Endothelial cell of umbilical vein (primary cell): ENCODE data around the gene ACYP2. TPM values are rescaled to one million over a fixed set of nuclear protein-coding genes. Genes with fewer than 3 reads are reported as not detected.

Experiments used
- BruUV-seq: library from RNA; stranded (reverse); fragments of 400-500 nt; replicated peaks from 2 replicates; lab custom pipeline; 2021; lab: Mats Ljungman, UMichigan
- CTCF ChIA-PET: fragments of 300-600, 350-600 bp; sonication (Branson Sonifier 250); formaldehyde crosslinking; loops from one replicate; lab custom pipeline; 2021; ENCODE audit warnings: antibody characterized with exemption, inconsistent platforms; lab: Charles Lee
- POLR2A ChIA-PET: fragments of 300-600, 350-600 bp; sonication (Branson Sonifier 250); formaldehyde crosslinking; loops from one replicate; lab custom pipeline; 2021; ENCODE audit warnings: antibody characterized with exemption, inconsistent platforms; lab: Charles Lee
- DNase-seq: peaks from one replicate; pipeline ENCODE4 v3.0.0-alpha.2; 2011; ENCODE audit warnings: low read depth, low spot score
- FAIRE-seq: peaks from 2 replicates; lab custom pipeline; 2011; peaks lifted over from hg19 to GRCh38; lab: Jason Lieb, UNC
- H2AFZ ChIP-seq: 2 replicates; pipeline ENCODE4 v1.6.0; 2012; ENCODE audit warnings: low read depth, low read length, control low read depth, inconsistent platforms
- H3K27ac ChIP-seq: 2 replicates; pipeline ENCODE4 v1.5.1; 2011; ENCODE audit warnings: low read depth, mild to moderate bottlenecking, control low read depth, low read length, moderate library complexity; ENCODE audit not compliant: insufficient read depth
- H3K27me3 ChIP-seq, 2 experiments: 2 replicates each; pipeline versions ENCODE4 v1.6.0 to v1.6.1; 2011; ENCODE audit warnings: low read length in 2 of 2, mixed read lengths in 1 of 2; ENCODE audit not compliant: control insufficient read depth in 2 of 2, insufficient read depth in 2 of 2
- H3K36me3 ChIP-seq, 2 experiments: 2 replicates in 1 of 2; 3 replicates in 1 of 2; pipeline ENCODE4 v1.5.1; 2011; ENCODE audit warnings: low read length in 2 of 2, mild to moderate bottlenecking in 1 of 2, moderate library complexity in 1 of 2; ENCODE audit not compliant: control insufficient read depth in 2 of 2, insufficient read depth in 2 of 2; ENCODE audit errors: extremely low read depth in 1 of 2
- H3K4me1 ChIP-seq: 3 replicates; pipeline ENCODE4 v1.5.1; 2011; ENCODE audit warnings: mild to moderate bottlenecking, low read length; ENCODE audit not compliant: control insufficient read depth, insufficient read depth; ENCODE audit errors: extremely low read depth
- H3K4me2 ChIP-seq: 2 replicates; pipeline ENCODE4 v1.6.1; 2011; ENCODE audit warnings: low read length, control low read depth, mixed read lengths; ENCODE audit not compliant: insufficient read depth
- H3K4me3 ChIP-seq, 3 experiments: fragments of 200-600 bp in 1 of 3; sonication (generic), shearing (Covaris generic) in 1 of 3; replicated peaks in 1 of 3; 2 replicates each; pipeline ENCODE4 v1.5.1; 2011 to 2016; ENCODE audit warnings: control low read depth in 3 of 3, low read length in 3 of 3, mild to moderate bottlenecking in 2 of 3, inconsistent platforms in 1 of 3, low read depth in 1 of 3, moderate library complexity in 1 of 3; ENCODE audit not compliant: insufficient read depth in 1 of 3
- H3K79me2 ChIP-seq: 2 replicates; pipeline ENCODE4 v1.6.0; 2012; ENCODE audit warnings: low read length, inconsistent platforms; ENCODE audit not compliant: control insufficient read depth, insufficient read depth
- H3K9ac ChIP-seq: replicated peaks from 2 replicates; pipeline ENCODE3; 2011; ENCODE audit warnings: low read length, control low read depth; ENCODE audit not compliant: insufficient read depth; ENCODE audit errors: extremely low read depth
- H3K9me1 ChIP-seq: replicated peaks from 3 replicates; pipeline ENCODE4 v1.6.0; 2011; ENCODE audit warnings: mild to moderate bottlenecking, low read length; ENCODE audit not compliant: control insufficient read depth, insufficient read depth; ENCODE audit errors: extremely low read depth
- H3K9me3 ChIP-seq: replicated peaks from 2 replicates; pipeline ENCODE4 v1.5.1; 2012; ENCODE audit warnings: low read length, inconsistent platforms; ENCODE audit not compliant: control insufficient read depth, insufficient read depth
- H4K20me1 ChIP-seq: replicated peaks from 2 replicates; pipeline ENCODE3; 2011; ENCODE audit warnings: mild to moderate bottlenecking, low read length; ENCODE audit not compliant: control insufficient read depth, insufficient read depth; ENCODE audit errors: extremely low read depth
- EZH2 ChIP-seq: IDR thresholded peaks from 2 replicates; pipeline ENCODE4 v1.6.1; 2012; ENCODE audit warnings: borderline replicate concordance, low read depth, mild to moderate bottlenecking, moderate library complexity, low read length, inconsistent platforms; ENCODE audit not compliant: severe bottlenecking
- FOS ChIP-seq: IDR thresholded peaks from 2 replicates; pipeline ENCODE4 v1.6.1; 2011; ENCODE audit warnings: mild to moderate bottlenecking, low read length, moderate library complexity, borderline replicate concordance; ENCODE audit not compliant: insufficient read depth
- MYC ChIP-seq: IDR thresholded peaks from one replicate; pipeline ENCODE4 v1.6.1; 2011; ENCODE audit warnings: mild to moderate bottlenecking, low read depth, low read length
- POLR2A ChIP-seq: IDR thresholded peaks from 2 replicates; pipeline ENCODE4 v1.6.1; 2012; ENCODE audit warnings: low read depth, mild to moderate bottlenecking, control low read depth, low read length
- POLR2AphosphoS5 ChIP-seq: IDR thresholded peaks from 2 replicates; pipeline ENCODE4 v1.6.1; 2012; ENCODE audit warnings: low read depth, mild to moderate bottlenecking, control low read depth, low read length, moderate library complexity; ENCODE audit not compliant: insufficient read depth
- dilution Hi-C: fragments of 300-500 bp; cut with MboI; formaldehyde crosslinking; loops from one replicate; pipeline ENCODE4 v1.15.0; 2019; ENCODE audit warnings: low sequenced_read_pairs; ENCODE audit not compliant: extremely low pct_ligation_motif_present
- intact Hi-C: fragments of 100-400 bp; cut with micrococcal nuclease; formaldehyde crosslinking; loops from one replicate; pipeline ENCODE4 v1.10.0; 2022
- polyA plus RNA-seq, 4 experiments: library from polyadenylated mRNA; depleted of rRNA in 3 of 4; stranded (reverse) in 3 of 4; unstranded in 1 of 4; fragments of >200 nt; gene quantifications; 2 replicates each; pipeline versions ENCODE4 v1.2.1 to v1.2.3, GENCODE V29; 2011 to 2012; ENCODE audit warnings: missing spikeins in 1 of 4
- total RNA-seq: library from RNA; stranded (reverse); gene quantifications from 2 replicates; pipeline ENCODE4 v1.2.3, GENCODE V29; 2021
- TF ChIP-seq, protein P1 (sequence below), 2 donors: IDR thresholded peaks; 1 replicate in 1 of 2; 2 replicates in 1 of 2; pipeline ENCODE4 v1.5.1; 2011; ENCODE audit warnings: low read length in 2 of 2, mild to moderate bottlenecking in 2 of 2, moderate library complexity in 2 of 2, control low read depth in 1 of 2, inconsistent platforms in 1 of 2, low read depth in 1 of 2; ENCODE audit not compliant: insufficient read depth in 1 of 2; ENCODE audit errors: extremely low read depth in 1 of 2

Gene ACYP2
- total and polyA plus RNA-seq, 2 donors (not counting 3 experiments of a cell fraction or from before 2014, with no cell fraction given) = 3.9 to 7.9 TPM

DNA sequence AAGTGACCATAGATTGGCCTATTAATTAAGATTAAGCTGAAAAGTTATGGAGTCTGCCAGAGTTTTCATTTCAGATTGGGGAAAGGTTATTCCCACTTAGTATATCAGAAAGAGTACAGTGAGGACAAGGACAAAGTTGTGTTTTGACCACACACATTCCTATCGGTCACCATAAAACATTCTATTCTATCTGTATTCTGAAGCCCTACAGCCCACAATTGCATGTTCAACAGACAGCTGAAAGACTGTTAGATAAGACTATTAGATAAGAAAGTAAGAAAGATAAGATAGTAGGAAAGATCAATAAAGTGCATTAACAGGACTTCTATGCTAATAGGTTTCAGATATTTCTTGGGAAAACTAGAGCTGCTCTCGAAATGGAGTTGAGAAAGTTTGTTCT, 26.7 kb upstream of the ACYP2 start:
- no peak overlapping the region for H3K4me2 ChIP-seq
- H2AFZ ChIP-seq = no peak overlapping the region
- no peaks in the 10 kb centered on the region for H3K36me3 ChIP-seq
- no peaks in the 10 kb centered on the region for H3K4me1 ChIP-seq
- intact Hi-C loops (no loop called here), dilution Hi-C loops (no loop called here)
- ChIA-PET CTCF (interaction anchor here (0.6 kb wide), 1 partner anchor 63 kb away, joined by 3 read pairs; no protein-coding TSS in a partner anchor), POLR2A (no interaction called here)
- no peak overlapping the region for H3K27ac ChIP-seq
- H3K4me3 ChIP-seq = no peak overlapping the region
- no peak overlapping the region for H3K9ac ChIP-seq
- BruUV-seq = no TSS peak
- TF ChIP-seq EZH2 (no peak), POLR2AphosphoS5 (no peak), MYC (no peak), POLR2A (no peak), FOS (no peak)
- TF ChIP-seq, protein P1, sequence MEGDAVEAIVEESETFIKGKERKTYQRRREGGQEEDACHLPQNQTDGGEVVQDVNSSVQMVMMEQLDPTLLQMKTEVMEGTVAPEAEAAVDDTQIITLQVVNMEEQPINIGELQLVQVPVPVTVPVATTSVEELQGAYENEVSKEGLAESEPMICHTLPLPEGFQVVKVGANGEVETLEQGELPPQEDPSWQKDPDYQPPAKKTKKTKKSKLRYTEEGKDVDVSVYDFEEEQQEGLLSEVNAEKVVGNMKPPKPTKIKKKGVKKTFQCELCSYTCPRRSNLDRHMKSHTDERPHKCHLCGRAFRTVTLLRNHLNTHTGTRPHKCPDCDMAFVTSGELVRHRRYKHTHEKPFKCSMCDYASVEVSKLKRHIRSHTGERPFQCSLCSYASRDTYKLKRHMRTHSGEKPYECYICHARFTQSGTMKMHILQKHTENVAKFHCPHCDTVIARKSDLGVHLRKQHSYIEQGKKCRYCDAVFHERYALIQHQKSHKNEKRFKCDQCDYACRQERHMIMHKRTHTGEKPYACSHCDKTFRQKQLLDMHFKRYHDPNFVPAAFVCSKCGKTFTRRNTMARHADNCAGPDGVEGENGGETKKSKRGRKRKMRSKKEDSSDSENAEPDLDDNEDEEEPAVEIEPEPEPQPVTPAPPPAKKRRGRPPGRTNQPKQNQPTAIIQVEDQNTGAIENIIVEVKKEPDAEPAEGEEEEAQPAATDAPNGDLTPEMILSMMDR (IDR thresholded peaks at IDR 0.05; ENCODE audit: extremely low read depth in 1 of 2, insufficient read depth in 1 of 2, low read depth in 1 of 2, low read length in 2 of 2) = no peak
- no peaks in the 10 kb centered on the region for H3K79me2 ChIP-seq
- no peak for DNase-seq
- H3K27me3 ChIP-seq = peaks cover 0 to 2% of the 10 kb centered on the region in 2 experiments
- no peaks in the 10 kb centered on the region for H3K9me1 ChIP-seq
- H4K20me1 ChIP-seq = no peaks in the 10 kb centered on the region
- H3K9me3 ChIP-seq = no peaks in the 10 kb centered on the region
- no peak for FAIRE-seq
